ENCODE measurements around the gene LSM7. TPM values are rescaled to one million over a fixed set of nuclear protein-coding genes. Genes with fewer than 3 reads are reported as not detected.

The LSM7 gene
- total and polyA plus RNA-seq, 9 of the 15 experiments (the other 6 are each of a cell fraction or from before 2014, with no cell fraction given): 40.5 to 690 (median 265) TPM

GRCh38 chr19:2273356-2274184 is 54.8 kb downstream of the LSM7 start (continued):
- TF ChIP-seq TRIM25 (IDR thresholded peaks at IDR 0.05; ENCODE audit: borderline replicate concordance) (no peak), SMC3 (conservative IDR thresholded peaks at IDR 0.05; ENCODE audit: insufficient read depth, low read depth, low read length) (peak; percentile 80), THAP12 (CRISPR knock-in tag; IDR thresholded peaks at IDR 0.05) (peak; percentile 47; the same call in 1 of the 2 replicates), RNF219 (CRISPR knock-in tag; IDR thresholded peaks at IDR 0.05) (0 out of 2 replicates have a peak, but pooled peaks have one; percentile 62), ZNF766 (CRISPR knock-in tag; conservative IDR thresholded peaks at IDR 0.05) (0 out of 2 replicates have a peak, but pooled peaks have one; percentile 43), CHD1 (IDR thresholded peaks at IDR 0.05; ENCODE audit: low read length) (no peak), HDAC6 (IDR thresholded peaks at IDR 0.05; ENCODE audit: low read depth, low read length) (peak; percentile 27; the same call in 1 of the 2 replicates), ZNF77 (CRISPR knock-in tag; IDR thresholded peaks at IDR 0.05) (no peak), RAD21 (CRISPR knock-in tag; conservative IDR thresholded peaks at IDR 0.05 in 1 of 2, IDR thresholded peaks at IDR 0.05 in 1 of 2) (peak; percentile 78 to 87), ATF1 (CRISPR knock-in tag; IDR thresholded peaks at IDR 0.05) (no peak), ATF1 (tag; IDR thresholded peaks at IDR 0.05) (peak; percentile 64), CTCF (IDR thresholded peaks at IDR 0.05 in 2 of 3, conservative IDR thresholded peaks at IDR 0.05 in 1 of 3; ENCODE audit: insufficient read depth in 2 of 3, low read depth in 1 of 3, low read length in 3 of 3) (peak; percentile 86 to 92 (median 92)), TCF3 (CRISPR knock-in tag; IDR thresholded peaks at IDR 0.05) (0 out of 2 replicates have a peak, but pooled peaks have one; percentile 12), TFAP4 (CRISPR knock-in tag; IDR thresholded peaks at IDR 0.05; ENCODE audit: borderline replicate concordance) (peak; percentile 89), SNAPC5 (CRISPR knock-in tag; IDR thresholded peaks at IDR 0.05) (no peak), PHF20 (IDR thresholded peaks at IDR 0.05; ENCODE audit: partially characterized antibody) (peak; percentile 31)

Data from K562 (cell line).